ENCODE measurements around the gene RASSF6. TPM values are rescaled to one million over a fixed set of nuclear protein-coding genes. Genes with fewer than 3 reads are reported as not detected.

The RASSF6 gene
- total RNA-seq (2022; extraction: Qiagen RNA extraction; ENCODE audit: low read depth), result 0.50 to 1.2 TPM (median 0.80 TPM) in 5 replicates

GRCh38 chr4:73620115-73620792, at the start of gene RASSF6:
Gene RASSF6, minus strand, starts transcription at chr4:73620436. Its CDS starts 8,641 bp downstream, at chr4:73611795.

Other genes starting within 250 kb of the RASSF6 start
- not detected in 5 replicates for gene ALB, start 216.1 kb downstream of the RASSF6 start, total RNA-seq (2022; extraction: Qiagen RNA extraction; ENCODE audit: low read depth)
- gene AFP, start 184.2 kb downstream of the RASSF6 start, total RNA-seq (2022; extraction: Qiagen RNA extraction; ENCODE audit: low read depth), result 1.3 to 4.4 TPM (median 1.8 TPM) in 5 replicates
- gene AFM, start 138.7 kb downstream of the RASSF6 start, total RNA-seq (2022; extraction: Qiagen RNA extraction; ENCODE audit: low read depth), result not detected in 5 replicates
- 3.6 to 20.1 TPM (median 9.4 TPM) in 5 replicates for gene CXCL8, start 120.1 kb upstream of the RASSF6 start, total RNA-seq (2022; extraction: Qiagen RNA extraction; ENCODE audit: low read depth)
- not detected in 5 replicates for gene CXCL6, start 216.2 kb upstream of the RASSF6 start, total RNA-seq (2022; extraction: Qiagen RNA extraction; ENCODE audit: low read depth)
- not detected in 5 replicates for gene PF4V1, start 232.9 kb upstream of the RASSF6 start, total RNA-seq (2022; extraction: Qiagen RNA extraction; ENCODE audit: low read depth)
- 8.3 to 14.5 TPM (median 12.0 TPM) in 5 replicates for gene CXCL1, start 249.0 kb upstream of the RASSF6 start, total RNA-seq (2022; extraction: Qiagen RNA extraction; ENCODE audit: low read depth)

All from A549 treated with ZK216348 at 1 μM for 4 hours (cell line).